Measurements from ENCODE around the gene ZXDA.
"Not testable (repeated sequence)": the region's sequence is repeated elsewhere in the genome, so short reads cannot be mapped to it uniquely, and the experiment has no call there.

The ZXDA gene, protein sequence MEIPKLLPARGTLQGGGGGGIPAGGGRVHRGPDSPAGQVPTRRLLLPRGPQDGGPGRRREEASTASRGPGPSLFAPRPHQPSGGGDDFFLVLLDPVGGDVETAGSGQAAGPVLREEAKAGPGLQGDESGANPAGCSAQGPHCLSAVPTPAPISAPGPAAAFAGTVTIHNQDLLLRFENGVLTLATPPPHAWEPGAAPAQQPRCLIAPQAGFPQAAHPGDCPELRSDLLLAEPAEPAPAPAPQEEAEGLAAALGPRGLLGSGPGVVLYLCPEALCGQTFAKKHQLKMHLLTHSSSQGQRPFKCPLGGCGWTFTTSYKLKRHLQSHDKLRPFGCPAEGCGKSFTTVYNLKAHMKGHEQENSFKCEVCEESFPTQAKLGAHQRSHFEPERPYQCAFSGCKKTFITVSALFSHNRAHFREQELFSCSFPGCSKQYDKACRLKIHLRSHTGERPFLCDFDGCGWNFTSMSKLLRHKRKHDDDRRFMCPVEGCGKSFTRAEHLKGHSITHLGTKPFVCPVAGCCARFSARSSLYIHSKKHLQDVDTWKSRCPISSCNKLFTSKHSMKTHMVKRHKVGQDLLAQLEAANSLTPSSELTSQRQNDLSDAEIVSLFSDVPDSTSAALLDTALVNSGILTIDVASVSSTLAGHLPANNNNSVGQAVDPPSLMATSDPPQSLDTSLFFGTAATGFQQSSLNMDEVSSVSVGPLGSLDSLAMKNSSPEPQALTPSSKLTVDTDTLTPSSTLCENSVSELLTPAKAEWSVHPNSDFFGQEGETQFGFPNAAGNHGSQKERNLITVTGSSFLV

DNA sequence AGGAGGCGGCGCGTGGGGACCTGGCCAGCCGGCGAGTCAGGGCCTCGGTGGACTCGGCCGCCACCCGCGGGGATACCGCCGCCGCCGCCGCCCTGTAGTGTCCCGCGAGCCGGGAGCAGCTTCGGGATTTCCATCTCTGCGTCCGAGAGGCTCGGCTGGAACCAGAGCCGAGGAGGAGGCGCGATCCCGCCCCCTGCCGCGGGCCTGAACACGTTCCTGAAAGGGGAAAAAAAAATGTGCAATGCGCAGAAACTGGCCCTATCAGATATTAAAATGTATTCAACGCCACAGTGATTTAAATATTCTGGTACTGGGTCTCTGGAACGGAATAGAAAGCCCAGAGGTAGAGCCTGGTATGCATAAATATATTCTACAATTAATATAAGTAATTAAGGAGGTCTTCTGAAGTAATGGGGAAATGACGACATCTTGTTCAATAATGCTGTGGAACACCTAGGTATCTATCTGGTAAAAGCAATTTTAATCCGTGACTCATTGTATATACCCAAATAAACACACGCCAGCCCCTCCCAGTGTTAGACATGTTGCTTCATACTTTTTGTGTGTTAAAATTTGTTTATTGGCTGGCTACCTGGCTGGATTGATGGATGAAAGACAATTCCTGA lies at the start of gene ZXDA:
TSS of gene ZXDA (minus strand) at position 172 of the 626 bp plus-strand sequence. CDS start at position 134, 38 bp downstream.
- not testable (repeated sequence) for DNase-seq

DNA sequence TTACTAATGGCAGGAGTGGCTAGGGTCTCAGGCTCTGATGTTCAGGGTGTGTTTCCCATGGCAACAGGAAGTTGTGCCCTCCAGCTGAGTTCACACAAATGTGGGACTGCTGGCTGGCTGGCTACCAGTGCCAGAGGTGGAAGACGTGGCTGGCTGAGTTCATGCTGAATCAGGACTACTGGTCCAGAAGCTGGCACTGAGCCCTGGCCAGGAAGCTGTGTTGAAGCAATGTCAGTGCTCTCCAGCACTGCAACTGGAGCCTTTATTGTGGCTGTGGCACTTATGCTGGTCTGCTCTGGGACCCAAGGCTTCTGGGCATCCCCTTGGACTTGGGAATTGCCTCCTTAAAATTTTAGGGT lies 42.0 kb upstream of the ZXDA start:
- no peak for DNase-seq

DNA sequence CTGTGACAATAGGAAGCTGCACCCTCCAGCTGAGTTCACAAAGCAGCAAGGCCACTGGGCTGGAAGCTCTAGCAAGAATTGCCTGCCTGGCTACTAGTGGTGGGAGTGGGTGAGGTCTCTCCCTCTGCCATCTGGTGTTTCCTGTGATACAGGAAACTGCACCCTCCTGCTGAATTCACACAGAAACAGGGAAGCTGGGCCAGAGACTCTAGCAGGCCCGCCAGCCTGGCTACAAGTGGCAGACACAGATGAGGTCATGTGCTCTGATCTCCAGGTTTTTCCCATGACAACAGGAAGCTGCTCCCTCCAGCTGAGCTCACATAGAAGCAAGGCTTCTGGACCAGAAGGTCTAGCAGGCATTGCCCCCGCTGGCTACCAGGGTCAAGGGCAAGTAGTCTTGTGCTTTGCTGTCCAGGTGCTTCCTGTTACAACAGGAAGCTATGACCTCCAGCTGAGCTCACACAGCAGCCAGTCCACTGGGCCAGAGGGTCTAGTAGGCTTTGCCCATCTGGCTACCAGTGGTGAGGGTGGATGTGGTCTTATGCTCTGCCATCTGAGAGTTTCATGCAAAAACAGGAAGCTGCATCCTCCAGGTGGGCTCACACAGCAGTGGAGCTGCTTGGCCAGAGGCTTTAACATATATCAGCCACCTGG lies 41.5 kb upstream of the ZXDA start:
- DNase-seq: no peak

DNA sequence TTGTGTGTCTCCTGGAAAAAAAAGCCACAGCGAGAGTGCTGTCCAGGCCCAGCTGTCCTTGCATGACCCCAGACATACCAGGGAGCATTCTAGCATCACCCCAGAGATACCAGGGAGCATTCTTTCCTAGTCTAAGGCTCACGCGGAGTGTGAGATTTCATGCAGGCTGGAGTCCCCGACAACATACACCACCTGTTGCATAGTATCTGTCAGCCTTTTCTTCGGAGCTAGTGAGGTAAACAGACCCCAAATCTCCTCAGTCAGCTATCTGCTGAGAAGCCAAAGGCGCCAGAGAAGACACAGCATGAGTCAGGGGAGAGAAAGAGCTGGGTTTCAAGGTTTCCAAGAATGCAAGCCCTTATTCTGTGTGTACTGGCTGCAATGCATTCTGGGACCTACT lies 23.1 kb upstream of the ZXDA start:
- no peak for DNase-seq

DNA sequence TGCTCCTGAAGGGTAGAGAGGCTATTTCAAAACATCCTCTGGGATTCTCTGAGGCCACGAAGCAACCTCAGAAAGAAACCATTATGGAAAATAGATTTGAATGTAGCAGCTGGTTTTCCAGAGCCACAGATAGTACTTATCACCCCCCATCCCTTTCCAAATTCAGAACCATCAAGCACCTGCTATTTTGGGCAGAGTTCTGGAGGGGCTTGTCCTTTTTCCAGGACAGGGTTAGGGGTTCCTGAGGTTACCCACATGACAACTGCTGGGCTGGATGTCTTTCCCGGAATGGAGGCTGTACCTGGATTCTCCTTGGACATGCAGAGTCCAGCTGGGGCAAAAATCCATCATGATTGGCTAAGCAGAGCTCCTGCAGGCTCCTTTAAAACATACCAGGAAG lies 22.0 kb upstream of the ZXDA start:
- no peak for DNase-seq

DNA sequence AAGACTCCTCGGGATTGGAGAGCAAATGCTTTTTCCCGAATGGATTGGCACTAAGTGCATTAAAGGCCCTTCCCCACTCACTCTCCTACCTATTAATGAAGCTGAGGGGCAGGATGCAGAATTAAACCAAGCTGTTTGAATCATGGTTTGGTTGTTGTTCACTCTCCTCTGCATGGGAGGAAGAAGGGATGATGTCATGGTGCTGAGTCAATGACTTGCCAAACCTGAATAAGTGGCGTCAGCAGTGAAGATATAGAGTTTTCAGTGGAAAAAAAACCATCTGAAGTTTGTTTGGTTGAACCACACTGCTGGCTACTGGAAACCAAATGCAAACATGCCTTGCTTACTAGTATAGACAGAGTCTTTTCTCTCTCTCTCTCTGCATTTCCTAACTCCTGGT lies 19.8 kb upstream of the ZXDA start:
- no peak for DNase-seq

DNA sequence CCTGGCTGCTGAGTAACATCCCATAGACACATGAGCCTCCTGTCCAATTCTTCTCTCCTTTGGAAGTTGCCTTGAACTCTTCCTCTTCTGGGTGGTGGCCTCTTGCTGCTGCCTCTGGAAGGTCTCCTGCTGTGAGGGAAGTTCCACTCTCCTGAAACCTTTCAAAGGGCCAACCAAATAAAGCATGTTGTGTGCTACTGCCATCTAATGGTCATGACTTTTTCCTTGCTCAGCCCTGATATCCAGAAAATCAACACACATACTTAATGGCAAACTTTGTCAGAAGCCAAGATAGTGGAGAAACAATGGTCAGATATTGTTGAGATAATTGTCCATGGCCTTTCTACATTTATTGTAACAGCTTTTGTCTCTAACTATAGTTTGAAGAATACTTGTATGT lies 19.1 kb upstream of the ZXDA start:
- peak; percentile 20 for DNase-seq

DNA sequence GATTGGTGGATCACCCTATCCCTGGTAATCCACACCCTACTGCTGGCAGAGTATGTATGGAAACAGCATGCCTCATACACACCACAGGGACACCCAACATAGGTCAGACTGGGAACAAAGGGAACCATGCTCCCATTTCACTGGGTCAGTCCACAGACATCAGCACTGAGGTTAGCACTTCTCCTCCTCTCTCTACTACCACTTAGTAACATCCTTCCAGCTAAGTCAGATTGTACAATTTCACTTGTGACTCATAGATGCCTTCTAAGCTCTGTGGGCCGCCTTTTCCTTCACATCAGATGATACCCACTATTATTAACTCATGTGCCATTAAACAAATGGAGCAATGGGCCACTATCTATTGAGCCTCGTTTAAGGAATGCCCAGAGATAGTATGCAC lies 15.5 kb upstream of the ZXDA start:
- DNase-seq: no peak

DNA sequence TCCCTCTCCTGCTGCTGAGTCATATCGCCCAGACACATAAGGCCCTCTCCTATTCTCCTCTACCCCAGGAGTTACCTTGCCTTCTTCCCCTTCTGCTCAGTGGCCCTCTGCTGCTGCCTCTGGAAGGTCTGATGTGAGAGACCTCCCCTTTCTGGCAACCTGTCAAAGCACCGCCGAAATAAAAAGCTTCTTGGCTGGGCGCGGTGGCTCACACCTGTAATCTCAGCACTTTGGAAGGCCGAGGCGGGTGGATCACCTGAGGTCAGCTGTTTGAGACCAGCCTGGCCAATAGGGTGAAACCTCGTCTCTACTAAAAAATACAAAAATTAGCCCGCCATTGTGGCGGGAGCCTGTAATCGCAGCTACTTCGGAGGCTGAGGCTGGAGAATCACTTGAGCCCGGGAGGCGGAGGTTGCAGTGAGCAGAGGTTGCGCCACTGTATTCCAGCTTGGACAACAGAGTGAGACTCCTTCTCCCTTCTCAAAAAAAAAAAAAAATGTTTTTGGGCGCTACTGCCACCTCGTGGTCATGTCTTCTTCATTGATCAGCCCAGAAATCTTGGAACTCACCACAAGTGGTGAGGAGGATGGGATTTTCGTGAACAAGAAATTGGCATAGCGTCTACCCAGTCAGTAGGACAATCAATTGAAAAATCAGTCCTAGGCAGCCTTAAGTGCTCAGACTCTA lies 8.6 kb upstream of the ZXDA start:
- DNase-seq: no peak

DNA sequence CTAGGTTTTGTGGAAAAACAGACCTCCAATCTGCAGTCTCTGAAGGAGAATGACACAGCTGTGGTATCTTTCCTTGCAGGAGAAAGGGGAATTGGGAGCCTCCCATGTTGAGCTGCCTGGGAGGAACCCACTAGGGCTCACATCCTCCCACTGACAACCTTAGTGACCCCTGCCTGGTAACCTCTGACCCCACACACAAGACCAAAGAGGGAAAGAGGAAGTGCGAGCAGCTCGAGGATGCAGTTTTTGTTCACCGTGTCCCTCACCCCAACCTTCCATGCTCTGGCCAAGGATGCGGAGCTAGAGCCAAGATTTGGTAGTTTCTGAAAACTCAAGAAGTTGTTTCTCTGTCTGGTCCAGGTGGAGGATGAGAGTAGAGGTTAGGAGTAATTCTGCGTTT lies 5.4 kb upstream of the ZXDA start:
- no peak for DNase-seq

DNA sequence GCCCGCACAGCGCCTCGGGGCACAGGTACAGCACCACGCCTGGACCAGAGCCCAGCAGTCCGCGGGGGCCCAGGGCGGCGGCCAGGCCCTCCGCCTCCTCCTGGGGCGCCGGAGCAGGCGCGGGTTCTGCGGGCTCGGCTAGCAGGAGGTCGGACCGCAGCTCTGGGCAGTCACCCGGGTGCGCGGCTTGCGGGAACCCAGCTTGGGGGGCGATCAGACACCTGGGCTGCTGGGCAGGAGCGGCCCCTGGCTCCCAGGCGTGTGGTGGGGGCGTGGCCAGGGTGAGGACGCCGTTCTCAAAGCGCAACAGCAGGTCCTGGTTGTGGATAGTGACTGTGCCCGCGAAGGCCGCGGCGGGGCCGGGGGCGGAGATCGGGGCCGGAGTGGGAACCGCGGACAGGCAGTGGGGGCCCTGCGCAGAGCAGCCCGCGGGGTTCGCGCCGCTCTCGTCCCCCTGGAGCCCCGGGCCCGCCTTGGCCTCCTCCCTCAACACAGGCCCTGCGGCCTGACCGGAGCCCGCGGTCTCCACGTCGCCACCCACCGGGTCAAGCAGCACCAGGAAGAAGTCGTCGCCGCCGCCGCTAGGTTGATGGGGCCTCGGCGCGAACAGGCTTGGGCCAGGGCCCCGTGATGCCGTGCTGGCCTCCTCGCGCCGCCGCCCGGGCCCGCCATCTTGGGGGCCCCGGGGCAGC lies 517 bp downstream of the ZXDA start:
- not testable (repeated sequence) for DNase-seq

DNA sequence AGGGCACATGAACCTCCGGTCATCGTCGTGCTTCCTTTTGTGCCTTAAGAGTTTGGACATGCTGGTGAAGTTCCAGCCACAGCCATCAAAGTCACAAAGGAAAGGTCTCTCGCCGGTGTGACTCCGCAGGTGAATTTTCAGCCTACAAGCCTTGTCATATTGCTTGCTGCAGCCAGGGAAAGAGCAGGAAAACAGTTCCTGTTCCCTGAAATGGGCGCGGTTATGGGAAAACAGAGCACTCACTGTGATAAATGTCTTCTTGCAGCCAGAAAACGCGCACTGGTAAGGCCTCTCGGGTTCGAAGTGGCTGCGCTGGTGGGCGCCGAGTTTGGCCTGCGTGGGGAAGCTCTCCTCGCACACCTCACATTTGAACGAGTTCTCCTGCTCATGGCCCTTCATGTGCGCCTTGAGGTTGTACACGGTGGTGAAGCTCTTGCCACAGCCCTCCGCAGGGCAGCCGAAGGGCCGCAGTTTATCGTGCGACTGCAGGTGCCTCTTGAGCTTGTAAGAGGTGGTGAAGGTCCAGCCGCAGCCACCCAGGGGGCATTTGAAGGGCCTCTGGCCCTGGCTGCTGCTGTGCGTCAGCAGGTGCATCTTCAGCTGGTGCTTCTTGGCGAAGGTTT lies 1.2 kb downstream of the ZXDA start:
- not testable (repeated sequence) for DNase-seq

DNA sequence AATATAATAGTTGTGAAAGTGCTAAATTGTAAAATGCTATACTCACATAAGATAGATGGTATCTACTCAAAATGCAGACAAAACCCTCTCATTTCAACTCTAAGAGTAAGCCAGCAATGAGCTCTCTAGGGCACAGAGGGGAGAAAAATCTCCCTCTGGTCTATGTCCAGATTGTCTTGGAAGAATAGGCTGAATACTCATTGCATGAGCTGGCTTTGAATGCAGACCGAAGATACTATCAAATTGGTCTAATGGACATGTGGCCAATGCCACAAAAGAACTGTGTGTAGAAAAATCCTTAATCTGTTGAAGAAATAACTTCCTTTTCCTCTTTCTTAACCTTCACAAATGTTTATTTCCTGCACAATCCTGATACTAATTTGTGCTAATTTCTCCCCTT lies 3.5 kb downstream of the ZXDA start:
- DNase-seq: no peak

DNA sequence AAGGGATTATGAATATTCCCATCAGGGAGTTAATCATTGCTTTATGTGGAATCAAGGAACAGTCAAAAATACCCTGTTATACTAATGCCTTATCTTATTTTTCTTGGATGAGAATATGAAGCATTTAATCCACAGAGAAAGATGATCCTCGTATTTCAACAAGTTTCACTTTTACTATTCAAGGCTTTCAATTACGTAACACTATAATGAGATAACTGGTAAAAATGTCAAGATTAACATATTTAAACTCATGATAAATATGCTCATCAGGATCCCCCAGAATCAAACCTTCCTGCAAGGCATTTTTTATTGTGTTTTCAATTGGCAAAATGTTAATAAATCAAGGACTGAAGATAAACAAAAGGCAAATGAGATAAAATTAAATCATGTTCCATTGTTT lies 5.1 kb downstream of the ZXDA start:
- DNase-seq: no peak

DNA sequence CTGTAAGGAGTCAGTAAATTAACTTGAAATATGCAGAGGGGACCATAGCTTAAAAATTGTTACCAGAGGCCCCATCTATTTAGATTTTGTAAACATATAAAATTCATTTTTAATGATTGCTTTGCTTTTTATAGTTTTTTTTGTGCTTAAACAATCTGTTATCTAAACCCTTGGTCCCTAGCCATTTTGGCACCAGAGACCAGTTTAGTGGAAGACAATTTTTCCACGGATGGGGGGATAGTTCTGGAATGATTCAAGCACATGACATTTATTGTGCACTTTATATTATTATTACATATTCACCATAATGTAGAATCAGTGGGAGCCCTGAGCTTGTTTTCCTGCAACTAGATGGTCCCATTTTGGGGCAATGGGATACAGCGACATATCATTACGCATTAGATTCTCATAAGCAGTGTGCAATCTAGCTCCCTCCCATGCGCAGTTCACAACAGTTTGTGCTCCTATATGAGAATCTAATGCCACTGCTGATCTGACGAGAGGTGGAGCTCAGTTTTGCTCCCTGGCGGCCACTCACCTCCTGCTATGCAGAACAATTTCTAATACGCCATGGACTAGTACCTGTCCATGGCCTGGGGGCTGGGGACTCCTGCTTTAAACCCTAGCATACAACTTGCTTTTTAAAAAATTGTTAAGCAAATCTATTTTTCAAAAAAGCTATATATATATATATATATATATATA lies 5.9 kb downstream of the ZXDA start:
- no peak for DNase-seq

DNA sequence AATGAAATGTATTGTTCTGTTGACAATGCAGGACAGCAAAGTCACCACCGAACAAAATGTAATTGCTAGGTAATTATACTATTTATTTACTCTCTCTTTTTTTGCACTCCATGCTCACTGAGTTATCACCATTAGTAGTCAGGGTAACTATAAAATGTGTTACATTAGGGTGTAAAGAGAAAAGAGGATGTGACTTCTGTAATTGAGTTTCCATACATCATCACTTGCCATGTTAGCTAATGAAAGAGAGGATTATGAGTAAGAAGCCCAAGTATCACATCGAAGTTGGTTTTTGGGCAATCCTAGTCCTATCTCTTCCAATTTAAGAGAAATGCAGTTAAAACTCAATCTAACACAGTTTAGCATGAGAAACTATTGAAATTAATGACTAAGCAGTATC lies 7.6 kb downstream of the ZXDA start:
- no peak for DNase-seq

DNA sequence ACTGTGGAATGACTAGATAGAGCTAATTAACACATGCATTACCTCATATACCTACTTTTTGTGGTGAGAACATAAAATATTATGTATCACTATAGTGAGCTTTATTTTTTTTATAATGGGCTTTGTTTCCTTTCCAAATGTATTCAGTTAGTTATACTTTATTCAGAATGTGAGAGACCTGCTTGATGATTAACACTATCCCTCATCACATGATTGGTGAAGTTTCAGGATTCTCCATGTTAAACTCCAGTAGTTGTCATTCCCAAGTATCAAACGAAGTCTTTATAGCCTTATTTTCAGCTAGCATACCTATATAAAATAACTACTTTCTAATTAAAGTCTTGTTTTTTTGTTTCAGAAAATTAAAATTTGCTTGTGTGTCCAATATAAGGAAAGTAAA lies 8.8 kb downstream of the ZXDA start:
- no peak for DNase-seq

DNA sequence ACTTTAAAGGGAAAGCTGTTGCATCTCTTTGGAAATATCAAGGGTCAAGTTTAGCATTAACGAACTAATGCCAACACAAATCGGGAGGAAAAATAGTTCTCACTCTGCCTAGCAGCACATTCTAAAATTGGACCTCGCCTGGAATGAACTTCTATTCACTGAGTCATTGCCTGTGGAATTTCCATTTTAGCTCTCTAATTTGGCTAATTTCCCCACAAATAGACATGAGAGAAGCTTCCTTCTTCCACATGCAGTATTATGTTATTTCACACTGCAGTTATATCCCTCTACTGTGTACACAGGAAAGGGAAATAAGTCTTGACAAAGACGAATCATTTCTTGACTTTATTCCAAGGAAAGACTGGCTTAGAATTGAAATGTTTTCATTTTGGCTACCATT lies 9.3 kb downstream of the ZXDA start:
- DNase-seq: no peak

DNA sequence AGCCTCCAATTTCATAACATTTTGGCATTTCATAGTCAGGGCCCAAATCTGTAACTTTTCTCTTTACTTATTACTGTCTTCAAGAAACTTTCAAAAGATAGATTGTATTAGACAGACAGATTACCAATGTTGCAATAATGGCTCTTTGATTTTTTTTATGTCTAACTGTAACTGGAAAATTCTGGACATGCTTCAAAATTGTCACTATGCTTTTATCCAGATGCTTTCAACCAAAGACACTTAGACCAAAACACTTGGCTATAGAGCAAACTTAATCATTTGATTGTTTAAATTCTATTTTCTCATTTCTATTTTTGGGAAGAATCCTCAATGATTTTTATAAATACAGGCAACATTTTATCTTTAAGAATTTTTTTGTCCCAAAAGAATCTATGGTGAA lies 10.4 kb downstream of the ZXDA start:
- DNase-seq: no peak

DNA sequence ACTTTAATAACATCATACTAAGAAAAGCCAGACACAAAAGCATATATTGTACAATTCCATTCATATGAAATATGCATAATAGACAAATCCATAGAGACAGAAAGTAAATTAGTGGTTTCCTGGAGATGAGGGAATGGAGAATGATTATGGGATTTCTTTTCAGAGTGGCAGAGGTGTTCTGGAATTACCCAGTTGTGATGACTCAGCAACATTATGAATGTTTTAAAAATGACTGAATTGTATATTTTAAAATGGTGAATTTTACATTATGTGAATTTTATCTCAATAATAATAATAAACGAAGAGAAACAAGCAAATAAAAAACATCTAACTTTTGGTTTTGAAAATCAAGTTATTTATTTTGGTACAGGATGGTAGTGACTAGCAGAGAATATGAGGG lies 11.2 kb downstream of the ZXDA start:
- no peak for DNase-seq

DNA sequence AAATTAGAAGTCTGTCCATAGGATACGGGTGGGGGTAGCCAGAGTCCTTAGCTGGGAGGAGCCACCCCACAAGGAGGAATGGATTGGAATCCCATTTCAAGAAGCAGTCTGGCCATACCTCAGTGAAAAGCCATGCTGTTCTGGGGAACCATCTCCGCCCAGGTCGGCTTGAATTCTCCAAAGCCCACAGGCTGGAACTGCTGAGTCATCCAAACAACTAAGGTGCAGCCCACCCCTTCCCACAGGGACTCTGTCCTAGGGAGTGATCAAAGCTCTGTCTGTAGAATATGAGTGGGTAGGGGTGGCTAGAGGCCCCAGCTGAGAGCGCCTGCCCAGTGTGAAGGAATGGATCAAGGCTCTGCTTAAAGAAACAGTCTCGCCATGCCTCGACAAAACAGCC lies 38.8 kb downstream of the ZXDA start:
- DNase-seq: no peak
